ENCODE results near the gene SCYGR6.

SCYGR6 gene

GRCh38 chr2:227724394-227725039 lies at the start of gene SCYGR6:
Gene SCYGR6 (minus strand): TSS chr2:227724757. CDS start chr2:227724757, 0 bp downstream.
- no peaks in the 10 kb centered on the region for H3K36me3 Mint-ChIP-seq (ENCODE audit: low read depth)
- peaks cover 16% of the 10 kb centered on the region for H3K27me3 Mint-ChIP-seq (ENCODE audit: low read depth)
- H3K4me1 Mint-ChIP-seq, result peaks cover 6% of the 10 kb centered on the region
- no peak for TF ChIP-seq CTCF (IDR thresholded peaks at IDR 0.05; ENCODE audit: unreplicated experiment in 3 of 3)
- H3K4me3 Mint-ChIP-seq, result no peak within 1 kb of the TSS
- peak within 1 kb of the TSS in 1 of 3 experiments; percentile 96 for H3K27ac Mint-ChIP-seq
- no peaks in the 10 kb centered on the region for H3K9me3 Mint-ChIP-seq

GRCh38 chr2:227774011-227774624 lies 49.6 kb upstream of the SCYGR6 start:
- Mint-ChIP-seq H3K4me3 (no peak overlapping the region), H3K36me3 (ENCODE audit: low read depth) (no peaks in the 10 kb centered on the region)

GRCh38 chr2:227772932-227773331 lies 48.4 kb upstream of the SCYGR6 start:
- H3K36me3 Mint-ChIP-seq (ENCODE audit: low read depth), result no peaks in the 10 kb centered on the region
- no peaks in the 10 kb centered on the region for H3K9me3 Mint-ChIP-seq
- no peaks in the 10 kb centered on the region for H3K27me3 Mint-ChIP-seq (ENCODE audit: low read depth)
- no peak overlapping the region for H3K27ac Mint-ChIP-seq
- no peaks in the 10 kb centered on the region for H3K4me1 Mint-ChIP-seq
- no peak for TF ChIP-seq CTCF (IDR thresholded peaks at IDR 0.05; ENCODE audit: unreplicated experiment in 3 of 3)
- no peak overlapping the region for H3K4me3 Mint-ChIP-seq

More at GRCh38 chr2:227774011-227774624, 49.6 kb upstream of the SCYGR6 start:
- Mint-ChIP-seq H3K27me3 (ENCODE audit: low read depth) (no peaks in the 10 kb centered on the region), H3K4me1 (no peaks in the 10 kb centered on the region), H3K9me3 (no peaks in the 10 kb centered on the region), H3K27ac (peak overlapping the region in 2 of 3 experiments; percentile 4 to 37)
- peak in 2 of 3 experiments; percentile 35 to 41 for TF ChIP-seq CTCF (IDR thresholded peaks at IDR 0.05; ENCODE audit: unreplicated experiment in 3 of 3)

GRCh38 chr2:227772197-227772661 lies 47.7 kb upstream of the SCYGR6 start:
- no peak overlapping the region for H3K4me3 Mint-ChIP-seq
- H3K4me1 Mint-ChIP-seq, result no peaks in the 10 kb centered on the region
- TF ChIP-seq CTCF (IDR thresholded peaks at IDR 0.05; ENCODE audit: unreplicated experiment in 3 of 3), result no peak
- no peaks in the 10 kb centered on the region for H3K27me3 Mint-ChIP-seq (ENCODE audit: low read depth)
- H3K36me3 Mint-ChIP-seq (ENCODE audit: low read depth), result no peaks in the 10 kb centered on the region
- no peaks in the 10 kb centered on the region for H3K9me3 Mint-ChIP-seq
- no peak overlapping the region for H3K27ac Mint-ChIP-seq

- Mint-ChIP-seq H3K27ac (no peak overlapping the region), H3K27me3 (ENCODE audit: low read depth) (no peaks in the 10 kb centered on the region), H3K4me3 (no peak overlapping the region), H3K4me1 (peaks cover 5% of the 10 kb centered on the region), H3K9me3 (no peaks in the 10 kb centered on the region), H3K36me3 (ENCODE audit: low read depth) (no peaks in the 10 kb centered on the region)
- TF ChIP-seq CTCF (IDR thresholded peaks at IDR 0.05; ENCODE audit: unreplicated experiment in 3 of 3), result no peak
These were observed 43.3 kb upstream of the SCYGR6 start for GRCh38 chr2:227767830-227768229.
